ENCODE results near the gene NT5C1B.
"Not testable (repeated sequence)": the region's sequence is repeated elsewhere in the genome, so short reads cannot be mapped to it uniquely, and the experiment has no call there.

NT5C1B gene
- 0 to 0.07 (median 0) reads per million in 18 experiments for total RNA-seq

GRCh38 chr2:18589354-18589753, at the start of gene NT5C1B:
NT5C1B (minus strand) TSS chr2:18589569; CDS start chr2:18589468, 101 bp downstream.
- no peak for DNase-seq

GRCh38 chr2:18637196-18637595, 47.8 kb upstream of the NT5C1B start:
- DNase-seq: no peak

DNA sequence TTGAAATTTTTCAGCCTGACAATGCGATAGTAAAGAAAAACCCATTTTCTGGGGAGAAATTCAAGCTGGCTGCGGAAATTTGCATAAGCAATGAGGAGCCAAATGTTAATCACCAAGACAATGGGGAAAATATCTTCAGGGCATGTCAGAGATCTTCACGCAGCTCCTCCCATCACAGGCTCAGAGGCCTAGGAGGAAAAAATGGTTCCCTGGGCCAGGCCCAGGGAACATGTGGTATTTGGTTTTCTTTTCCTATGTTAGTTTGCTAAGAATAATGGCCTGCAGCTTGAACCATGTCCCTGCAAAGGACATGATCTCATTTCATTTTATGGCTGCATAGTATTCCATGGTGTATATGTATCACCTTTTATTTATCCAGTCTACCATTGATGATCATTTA, 43.3 kb upstream of the NT5C1B start:
- DNase-seq: not testable (repeated sequence)

- DNase-seq: no peak
Observed at GRCh38 chr2:18630941-18631340, 41.6 kb upstream of the NT5C1B start.

DNA sequence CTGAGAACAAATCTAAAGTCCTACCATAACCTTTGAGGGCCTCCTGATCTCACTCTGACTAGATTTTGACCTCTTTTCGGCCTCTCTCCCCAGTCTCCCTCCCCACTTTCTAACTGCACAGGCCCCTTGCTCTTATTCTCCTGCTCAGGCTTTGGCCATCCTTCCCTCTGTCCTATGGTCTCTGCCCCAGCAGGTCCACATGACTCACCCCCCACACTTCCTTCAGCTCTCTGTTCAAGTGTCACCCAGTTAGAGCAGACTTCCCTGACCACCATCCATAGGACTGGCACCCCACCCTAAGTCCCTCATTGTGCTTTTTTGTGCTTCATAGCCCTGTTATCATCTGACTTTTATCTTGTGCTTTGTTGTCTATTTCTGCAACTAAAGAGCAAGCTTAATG, 41.2 kb upstream of the NT5C1B start:
- DNase-seq: no peak

DNA sequence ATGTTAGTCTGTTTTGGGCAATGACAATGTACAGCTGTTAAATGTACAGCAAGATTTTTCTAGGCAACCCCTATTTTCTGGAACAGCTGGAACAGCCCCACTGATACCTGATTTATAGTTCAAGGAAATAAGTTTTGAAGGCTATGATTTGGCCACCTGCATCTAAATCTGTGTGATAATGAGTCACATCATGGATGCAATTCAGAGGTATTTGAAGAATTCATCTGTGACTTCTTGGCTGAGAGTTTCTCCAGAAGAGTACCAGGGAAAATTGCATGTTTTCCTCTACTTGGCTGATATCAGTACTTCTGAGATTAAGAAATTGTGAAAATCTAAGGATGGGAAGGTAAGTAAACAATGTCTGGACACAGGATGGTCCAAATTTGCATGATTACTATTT, 40.7 kb upstream of the NT5C1B start:
- no peak for DNase-seq

GRCh38 chr2:18626958-18627650, 37.7 kb upstream of the NT5C1B start:
- no peak for DNase-seq

- no peak for DNase-seq
Observed at GRCh38 chr2:18626256-18626668, 36.9 kb upstream of the NT5C1B start.

GRCh38 chr2:18625563-18625962, 36.2 kb upstream of the NT5C1B start:
- no peak for DNase-seq

- no peak for DNase-seq
Observed at GRCh38 chr2:18623782-18624181, 34.4 kb upstream of the NT5C1B start.

GRCh38 chr2:18620867-18621632, 31.7 kb upstream of the NT5C1B start:
- no peak for DNase-seq

DNA sequence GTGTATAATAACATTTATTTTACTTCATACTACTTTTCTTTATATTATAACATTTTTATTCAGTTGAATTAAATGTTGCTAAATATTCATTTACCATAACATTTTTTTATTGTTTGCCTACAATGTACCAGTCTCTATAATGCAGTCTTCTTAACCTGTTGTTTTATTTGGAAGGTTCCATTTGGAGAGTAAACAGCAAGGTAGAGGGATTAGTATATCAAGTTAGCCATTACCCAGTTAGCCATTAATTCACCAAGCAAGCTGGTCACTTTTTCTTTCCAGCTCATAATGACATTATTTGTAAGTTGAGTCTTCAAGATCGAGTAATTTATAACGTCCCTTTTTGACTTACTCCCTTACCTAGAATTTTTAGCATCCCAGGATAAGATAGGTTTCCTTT, 29.7 kb upstream of the NT5C1B start:
- no peak for DNase-seq

DNA sequence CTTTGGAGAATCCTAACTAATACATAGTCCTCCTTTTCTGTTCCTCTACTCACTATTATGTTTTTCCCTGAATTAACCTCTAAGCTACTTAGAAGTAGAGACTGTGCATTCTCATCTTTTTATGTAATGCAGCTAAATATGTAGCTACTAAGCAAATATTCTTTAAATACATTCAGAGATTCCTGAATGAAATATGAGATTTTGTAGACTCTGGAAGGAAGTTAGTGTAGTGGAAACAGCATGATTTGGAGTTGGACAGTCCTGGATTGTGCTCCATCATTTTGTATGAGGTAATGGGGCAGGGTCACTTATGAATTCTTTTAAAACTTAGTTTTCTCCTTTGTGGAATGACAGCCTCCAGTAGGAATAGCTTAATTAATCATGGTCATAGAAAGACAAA, 24.7 kb upstream of the NT5C1B start:
- DNase-seq: no peak

GRCh38 chr2:18612133-18612532, 22.8 kb upstream of the NT5C1B start:
- DNase-seq: no peak

GRCh38 chr2:18611604-18612003, 22.2 kb upstream of the NT5C1B start:
- DNase-seq: no peak

DNA sequence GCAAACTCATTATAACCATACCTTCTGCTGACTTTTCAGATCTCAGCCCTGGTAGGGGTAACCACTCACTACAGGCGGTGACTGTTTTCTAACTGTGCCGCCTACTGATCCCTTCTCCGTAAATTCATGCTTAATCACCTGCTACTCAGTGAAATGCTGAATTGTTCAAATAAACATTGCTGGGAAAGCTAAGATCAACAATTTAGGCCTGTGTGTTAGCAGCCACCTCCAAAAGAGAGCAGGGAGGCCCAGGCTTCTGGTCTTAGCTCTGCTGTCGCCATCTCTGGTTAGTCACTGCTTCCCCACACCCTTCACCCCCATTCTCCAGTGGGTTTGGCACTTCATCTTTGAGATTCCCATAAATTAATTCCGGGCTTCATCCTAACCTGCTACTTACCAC, 21.8 kb upstream of the NT5C1B start:
- DNase-seq: no peak

GRCh38 chr2:18610651-18611050, 21.3 kb upstream of the NT5C1B start:
- DNase-seq: no peak

DNA sequence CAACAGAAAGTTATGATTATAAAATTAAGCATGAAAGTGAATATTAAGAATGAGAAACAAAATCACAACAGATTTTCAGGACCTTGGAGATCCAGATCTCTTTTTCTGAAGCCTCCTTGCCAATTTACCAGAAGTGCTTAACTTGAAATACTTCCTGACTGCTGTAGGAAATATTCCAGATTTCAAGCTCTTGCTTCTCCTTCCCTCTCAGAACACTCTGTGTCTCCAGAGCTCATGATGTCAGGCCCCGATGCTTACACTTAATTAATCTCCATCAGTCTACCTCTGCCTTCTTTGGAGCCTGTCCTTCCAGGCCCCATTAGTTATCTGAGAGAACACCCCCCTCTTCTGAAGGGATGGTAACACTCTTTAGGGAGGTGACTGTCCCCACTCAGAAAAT, 20.7 kb upstream of the NT5C1B start:
- DNase-seq: no peak

DNA sequence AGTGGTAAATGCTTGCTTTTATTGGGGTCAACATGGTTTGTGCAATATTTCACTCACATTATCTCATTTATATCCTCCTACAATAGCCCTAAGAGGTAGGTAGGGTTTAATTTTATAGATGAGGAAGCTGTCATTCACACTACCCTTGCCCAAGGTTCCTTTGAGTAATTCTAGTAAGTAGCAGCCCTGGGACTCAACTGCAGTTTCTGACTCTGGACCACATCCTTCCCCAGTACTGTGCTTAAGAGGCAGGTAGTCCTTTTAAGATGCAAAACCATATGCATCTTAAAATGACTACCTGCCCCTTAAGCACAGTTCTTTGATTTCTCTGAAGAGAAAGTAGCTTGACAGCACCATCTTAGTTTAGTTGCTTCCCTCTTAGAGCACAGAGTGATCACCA, 15.7 kb upstream of the NT5C1B start:
- no peak for DNase-seq

DNA sequence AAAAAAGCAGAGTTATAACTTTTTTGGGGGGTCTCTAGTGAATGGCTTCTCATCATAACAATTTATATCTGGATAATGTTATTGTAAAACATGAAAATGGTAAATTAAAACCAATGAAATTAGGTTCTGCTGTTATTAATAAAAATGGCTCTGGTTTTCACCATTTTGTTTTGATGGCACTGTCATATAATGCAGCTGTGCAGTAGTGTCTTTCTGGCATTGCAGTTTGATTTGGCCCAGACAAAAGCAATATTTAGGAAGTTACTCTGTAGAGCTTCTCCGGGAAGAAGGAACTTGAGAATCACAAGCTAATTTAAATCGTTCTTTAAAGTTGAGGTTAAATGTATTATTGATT, 15.1 kb upstream of the NT5C1B start:
- DNase-seq: no peak

GRCh38 chr2:18603854-18604530, 14.6 kb upstream of the NT5C1B start:
- no peak for DNase-seq

- no peak for DNase-seq
Observed at GRCh38 chr2:18602298-18602697, 12.9 kb upstream of the NT5C1B start.

DNA sequence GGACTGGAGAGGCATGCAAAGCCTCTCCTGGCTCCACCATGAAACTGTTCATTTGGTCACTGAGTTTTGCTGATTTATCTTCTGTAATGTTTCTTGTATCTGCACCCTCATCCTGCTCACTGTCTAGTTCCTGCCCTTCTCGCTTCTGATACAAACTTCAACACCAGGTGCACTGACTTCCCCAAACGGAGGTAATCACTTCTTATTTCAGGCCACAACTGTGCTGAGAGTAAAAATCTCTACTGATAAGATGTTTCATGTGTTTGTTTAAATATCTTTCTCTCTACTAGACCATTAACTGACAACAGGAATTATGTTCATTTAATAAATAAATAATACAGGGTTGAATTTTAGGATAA, 10.9 kb upstream of the NT5C1B start:
- DNase-seq: no peak
